Bone marrow (tissue), 2 donors: ENCODE data around the gene PPM1N.

Source experiments
- DNase-seq, 2 donors: peaks; one replicate each; lab custom pipeline; 2025; lab: John Stamatoyannopoulos, UW

The PPM1N gene

GRCh38 chr19:45529420-45529785 lies 31.2 kb downstream of the PPM1N start:
- DNase-seq: no peak

GRCh38 chr19:45531349-45531748 lies 33.1 kb downstream of the PPM1N start:
- no peak for DNase-seq

GRCh38 chr19:45539459-45539858 lies 41.2 kb downstream of the PPM1N start:
- DNase-seq: no peak

GRCh38 chr19:45542234-45542668 lies 44.0 kb downstream of the PPM1N start:
- DNase-seq: no peak

GRCh38 chr19:45547211-45547770 lies 49.0 kb downstream of the PPM1N start:
- DNase-seq: no peak

GRCh38 chr19:45547965-45548609 lies 49.8 kb downstream of the PPM1N start:
- DNase-seq: no peak
